H7 (cell line): Measurements from ENCODE around the gene CDC42BPG. TPM values are rescaled to one million over a fixed set of nuclear protein-coding genes. Genes with fewer than 3 reads are reported as not detected.

Source experiments
- DNase-seq: peaks from one replicate; pipeline ENCODE4 v3.0.0; 2012
- H3K27me3 ChIP-seq: 2 replicates; pipeline ENCODE4 v1.6.0; 2011; ENCODE audit warnings: mild to moderate bottlenecking, low read length; ENCODE audit not compliant: control insufficient read depth, insufficient read depth
- H3K36me3 ChIP-seq: replicated peaks from 2 replicates; pipeline ENCODE4 v1.5.1; 2011; ENCODE audit warnings: low read length; ENCODE audit not compliant: control insufficient read depth, insufficient read depth
- H3K4me3 ChIP-seq: 2 replicates; pipeline ENCODE4 v1.5.1; 2011; ENCODE audit warnings: low read depth, mild to moderate bottlenecking, control low read depth, low read length, moderate library complexity; ENCODE audit not compliant: insufficient read depth
- total RNA-seq: library from RNA; depleted of rRNA; stranded (reverse); fragments of >200 nt; shearing (Covaris generic); gene quantifications from 2 replicates; pipeline ENCODE4 v1.2.3, GENCODE V29; 2014

The CDC42BPG gene
- total RNA-seq, 1 experiment from 2014 or later = 2.3 TPM

DNA sequence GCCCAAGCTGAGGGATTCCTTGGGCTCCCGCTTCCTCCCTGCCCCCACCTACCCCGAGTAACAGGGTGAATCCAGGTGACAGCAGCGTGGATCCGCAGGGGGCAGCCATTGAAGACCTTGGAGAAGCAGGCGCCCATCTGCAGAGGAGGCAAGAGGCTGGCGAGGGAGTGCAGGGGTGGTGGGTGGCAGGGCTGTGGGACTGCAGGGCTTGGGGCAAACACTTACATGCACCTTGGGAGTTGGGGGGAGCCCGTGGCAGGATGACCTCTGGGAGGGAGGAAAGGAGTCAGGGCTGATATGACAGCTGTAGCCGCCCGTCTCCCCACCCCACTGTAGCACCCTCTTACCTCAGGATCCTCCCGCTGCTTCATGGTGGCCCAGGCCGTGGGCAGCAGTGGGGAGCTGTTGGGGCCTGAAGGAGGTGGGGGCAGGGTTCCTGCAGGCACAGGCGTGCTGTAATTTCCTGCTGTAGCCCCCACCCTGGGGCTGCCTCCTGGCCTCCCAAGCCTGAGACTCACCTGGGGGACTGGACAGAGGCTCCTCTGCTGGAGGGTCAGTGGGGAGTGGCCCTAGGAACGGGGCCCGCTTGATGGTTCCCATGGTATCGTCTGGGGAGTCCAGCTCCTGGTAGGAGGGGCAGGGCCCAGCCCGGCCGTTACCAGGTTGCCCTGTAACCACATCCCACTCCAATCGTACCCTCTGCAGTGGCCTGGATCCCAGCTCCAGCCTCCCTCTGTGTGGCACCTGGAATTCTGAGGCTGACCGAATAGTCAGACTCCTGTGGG is 47.5 kb downstream of the CDC42BPG start:
- no peaks in the 10 kb centered on the region for H3K27me3 ChIP-seq
- peaks cover 2% of the 10 kb centered on the region for H3K36me3 ChIP-seq
- DNase-seq = peak; percentile 39
- no peak overlapping the region for H3K4me3 ChIP-seq

DNA sequence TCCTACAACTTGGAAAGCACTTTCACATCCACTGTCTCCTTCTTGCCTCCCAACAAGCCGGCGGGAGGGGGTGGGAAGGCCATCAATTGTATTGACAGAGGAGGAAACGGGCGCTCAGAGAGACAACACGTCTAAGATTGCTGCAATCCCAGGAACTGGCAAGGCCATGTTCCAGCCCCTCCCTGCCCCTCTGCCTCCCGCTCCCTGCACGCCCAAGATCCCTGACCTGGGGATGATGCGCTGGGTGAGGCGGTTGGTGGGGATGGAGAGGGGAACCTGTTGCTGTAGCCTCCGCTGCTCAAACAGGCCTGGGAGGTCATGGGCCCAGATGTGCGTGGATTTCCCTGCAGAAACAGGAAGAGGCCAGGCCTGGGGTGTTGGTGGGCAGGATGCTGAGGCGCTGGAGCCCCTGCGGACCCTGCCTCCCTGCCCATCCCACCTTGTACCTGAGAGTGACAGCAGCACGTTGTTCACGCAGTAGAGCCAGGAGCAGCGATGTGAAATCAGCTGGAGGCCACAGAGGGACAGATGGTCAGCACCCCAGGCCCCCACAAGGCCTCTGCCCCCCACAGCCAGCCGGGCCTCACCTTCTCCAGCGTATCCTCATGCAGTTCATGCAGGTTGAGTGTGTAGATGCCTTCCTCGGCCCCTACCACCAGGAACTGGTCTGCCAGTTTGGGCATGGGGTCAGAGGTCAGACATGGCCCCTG is 48.3 kb downstream of the CDC42BPG start:
- no peak overlapping the region for H3K4me3 ChIP-seq
- peaks cover 2% of the 10 kb centered on the region for H3K36me3 ChIP-seq
- DNase-seq = no peak
- H3K27me3 ChIP-seq = no peaks in the 10 kb centered on the region

DNA sequence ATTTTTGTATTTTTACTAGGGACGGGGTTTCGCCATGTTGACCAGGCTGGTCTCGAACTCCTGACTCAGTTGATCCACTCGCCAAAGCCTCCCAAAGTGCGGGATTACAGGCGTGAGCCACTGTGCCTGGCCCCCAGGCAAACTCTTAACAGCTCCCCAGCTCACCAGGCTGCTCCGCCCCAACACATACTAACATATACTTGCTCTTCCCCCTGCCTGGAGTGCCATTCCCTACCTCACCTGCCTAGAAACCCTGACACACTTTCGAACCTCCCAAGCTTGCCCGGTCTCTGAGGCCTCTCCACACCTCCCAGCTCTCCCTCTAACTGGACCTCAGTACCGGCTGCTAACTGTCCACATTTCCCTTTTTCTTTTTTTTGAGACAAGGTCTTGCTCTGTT is 49.9 kb downstream of the CDC42BPG start:
- DNase-seq = no peak
- Histone ChIP-seq H3K36me3 (peaks cover 2% of the 10 kb centered on the region), H3K4me3 (no peak overlapping the region), H3K27me3 (no peaks in the 10 kb centered on the region)

DNA sequence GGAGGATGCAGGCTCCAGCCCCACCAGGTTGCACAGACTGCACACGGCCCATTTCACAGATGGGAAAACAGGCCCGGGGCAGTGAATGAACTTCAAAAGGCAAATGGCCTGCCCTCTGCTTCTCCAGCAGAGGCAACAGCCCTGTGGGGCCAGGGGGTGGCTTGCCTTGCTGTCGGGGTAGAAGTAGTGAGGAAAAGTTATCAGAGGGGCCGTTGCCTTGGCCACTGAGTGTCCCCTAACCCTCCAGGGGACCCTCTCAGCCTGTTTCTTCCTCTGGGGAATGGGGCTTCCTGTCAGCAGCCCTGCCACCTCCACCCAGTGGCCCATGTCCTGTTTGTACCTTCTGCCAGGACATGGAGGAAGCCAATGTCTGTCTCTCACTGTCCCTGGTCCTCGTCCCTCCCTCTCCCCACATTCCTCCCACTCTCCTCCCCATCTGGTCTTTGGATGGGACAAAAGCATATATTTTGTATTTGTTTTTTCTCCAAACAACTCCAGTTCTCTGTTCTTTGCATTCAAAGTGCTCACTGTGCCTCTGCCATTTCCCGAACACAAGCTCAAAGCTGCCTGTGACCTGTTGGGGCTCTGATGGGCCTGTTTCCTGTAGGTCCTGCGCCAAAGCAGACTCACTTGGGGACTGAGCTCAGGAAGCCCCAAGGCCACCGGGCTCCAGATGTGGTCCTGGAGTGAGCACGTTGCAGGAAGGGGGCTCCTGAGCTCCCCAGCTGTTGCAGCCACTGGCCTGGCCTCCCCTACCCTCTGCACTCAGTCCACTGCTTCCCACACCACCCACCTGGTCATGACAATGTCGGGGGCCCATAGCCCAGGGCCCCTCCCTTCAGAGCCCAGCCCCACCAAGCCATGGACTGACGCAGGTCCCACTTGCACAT is 50.9 kb downstream of the CDC42BPG start:
- peak; percentile 25 for DNase-seq
- no peaks in the 10 kb centered on the region; the same call in none of the 2 replicates for H3K36me3 ChIP-seq
- no peaks in the 10 kb centered on the region for H3K27me3 ChIP-seq
- H3K4me3 ChIP-seq = no peak overlapping the region

DNA sequence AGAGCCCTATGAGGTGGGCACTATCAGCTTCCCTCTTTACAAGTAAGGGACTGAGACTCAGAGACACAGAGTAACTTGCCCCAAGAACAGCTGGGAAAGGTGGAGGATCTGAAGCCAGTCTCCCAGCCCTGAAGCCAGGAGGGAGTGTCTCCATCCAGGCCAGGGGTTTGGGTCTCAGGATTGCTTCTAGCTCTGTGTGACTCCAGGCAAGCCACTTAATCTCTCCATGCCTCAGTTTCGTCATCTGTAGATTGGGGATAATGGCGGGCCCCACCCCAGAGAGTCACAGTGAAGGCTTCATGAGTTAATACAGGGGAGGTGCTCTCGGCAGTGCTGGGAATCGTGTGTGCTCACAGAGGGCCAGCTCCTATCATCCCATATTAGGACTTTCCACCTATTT is 52.0 kb downstream of the CDC42BPG start:
- Histone ChIP-seq H3K27me3 (no peaks in the 10 kb centered on the region), H3K36me3 (no peaks in the 10 kb centered on the region; the same call in none of the 2 replicates), H3K4me3 (no peak overlapping the region)
- peak; percentile 20 for DNase-seq

DNA sequence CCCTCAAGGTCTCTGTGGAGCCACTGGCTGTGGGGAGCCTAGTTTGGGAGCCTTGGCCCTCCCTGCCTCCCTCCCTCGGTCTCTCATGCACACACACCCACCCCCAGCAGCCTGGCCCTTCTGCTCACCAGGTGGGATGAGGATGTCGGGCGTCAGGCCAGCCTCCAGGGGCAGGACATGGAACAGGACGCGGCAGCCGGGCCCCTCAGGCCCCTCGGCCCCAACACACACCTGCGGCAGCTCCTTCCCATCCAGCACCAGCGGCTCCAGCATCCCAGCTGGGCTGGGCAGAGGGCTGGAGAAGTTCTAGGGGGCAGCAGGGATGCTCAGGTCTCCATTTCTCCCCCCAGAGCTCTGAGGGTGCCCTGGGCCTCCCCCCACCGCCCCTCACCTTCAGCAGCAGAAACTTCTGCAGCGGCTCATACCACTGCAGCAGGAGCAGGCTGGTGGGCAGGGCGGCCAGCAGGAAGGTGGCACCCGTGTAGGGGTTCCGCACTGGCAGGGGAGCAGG is 52.6 kb downstream of the CDC42BPG start:
- Histone ChIP-seq H3K4me3 (no peak overlapping the region), H3K27me3 (no peaks in the 10 kb centered on the region), H3K36me3 (no peaks in the 10 kb centered on the region; the same call in none of the 2 replicates)
- peak; percentile 39 for DNase-seq

DNA sequence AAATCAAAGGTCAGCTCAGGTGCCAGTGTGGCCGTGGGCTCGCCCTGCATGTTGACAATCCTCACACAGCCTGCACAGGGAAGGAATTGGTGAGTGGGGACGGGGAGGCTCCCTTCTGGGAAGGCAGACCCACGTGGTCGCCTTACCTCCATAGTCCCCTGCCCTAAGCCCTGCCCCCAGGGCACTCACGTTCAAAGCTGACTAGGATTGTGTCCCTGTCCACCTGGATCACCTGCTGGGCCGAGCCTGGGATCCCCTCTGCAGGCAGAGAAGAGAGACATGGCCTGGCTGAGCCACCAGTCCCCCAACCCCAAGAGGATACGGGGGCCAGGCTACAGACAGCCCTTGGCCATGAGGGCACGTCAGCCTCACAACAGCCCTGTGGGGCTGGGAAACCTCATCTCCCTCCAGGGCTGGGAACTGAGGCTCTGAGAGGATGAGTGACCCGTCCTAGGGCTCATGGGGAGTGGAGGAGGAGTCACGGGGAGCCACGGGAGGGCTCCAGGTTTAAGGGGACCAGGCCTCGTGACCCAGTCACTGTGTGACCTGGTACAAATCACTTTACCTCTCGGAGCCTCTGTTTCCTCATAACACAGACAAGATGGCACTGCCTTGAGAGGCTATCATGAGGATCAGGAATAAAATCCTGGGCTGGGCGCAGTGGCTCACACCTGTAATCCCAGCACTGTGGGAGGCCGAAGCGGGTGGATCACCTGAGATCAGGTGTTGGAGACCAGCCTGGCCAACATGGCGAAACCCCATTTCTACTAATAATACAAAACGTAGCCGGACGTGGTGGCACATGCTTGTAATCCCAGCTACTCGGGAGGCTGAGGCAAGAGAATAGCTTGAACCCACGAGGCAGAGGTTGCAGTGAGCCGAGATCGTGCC is 54.0 kb downstream of the CDC42BPG start:
- Histone ChIP-seq H3K36me3 (no peaks in the 10 kb centered on the region; the same call in 1 of the 2 replicates), H3K4me3 (no peak overlapping the region), H3K27me3 (no peaks in the 10 kb centered on the region)
- peak; percentile 32 for DNase-seq

DNA sequence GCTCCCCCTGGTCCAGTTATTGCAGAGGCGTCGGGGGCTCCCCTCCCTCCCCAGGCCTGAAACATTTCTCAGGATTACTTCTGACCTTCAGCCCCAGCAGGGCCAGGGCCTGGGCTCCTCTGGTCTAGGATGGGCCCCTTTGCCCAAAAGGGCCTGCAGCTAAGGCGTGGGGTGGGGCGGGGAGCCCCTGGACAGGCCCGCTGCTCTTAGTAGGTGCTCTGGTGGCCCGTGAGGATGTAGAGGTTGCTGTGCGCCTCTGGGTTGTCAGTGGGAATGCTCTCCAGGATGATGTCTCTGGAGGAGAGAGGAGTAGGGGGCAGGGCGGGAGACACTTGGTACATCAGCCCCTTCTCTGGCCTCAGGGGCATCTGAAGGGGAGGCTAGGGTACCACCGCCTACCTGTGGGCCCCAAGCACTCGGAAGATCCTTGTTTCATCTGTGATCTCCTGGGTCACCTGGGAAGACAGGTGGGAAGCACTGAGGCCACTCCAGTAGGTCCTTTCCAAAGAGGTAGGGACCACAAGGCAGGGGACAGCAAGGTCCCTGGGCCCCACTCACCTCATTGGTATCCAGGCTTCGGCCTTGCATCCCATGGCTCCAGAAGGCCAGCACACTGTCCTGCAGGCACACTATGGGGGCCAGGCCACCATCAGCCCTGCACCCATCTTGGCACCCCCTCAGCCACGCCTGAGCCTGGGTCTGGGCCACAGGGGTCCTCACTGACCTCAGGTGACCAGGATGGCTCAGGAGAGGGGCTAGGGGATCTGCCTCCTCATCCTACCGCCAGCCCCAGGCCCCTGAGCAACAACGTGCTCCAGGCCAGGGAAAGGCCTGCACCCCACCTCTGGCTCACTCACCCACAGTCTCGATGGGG is 54.9 kb downstream of the CDC42BPG start:
- Histone ChIP-seq H3K36me3 (no peaks in the 10 kb centered on the region; the same call in 1 of the 2 replicates), H3K4me3 (no peak overlapping the region), H3K27me3 (no peaks in the 10 kb centered on the region)
- DNase-seq = peak; percentile 32

DNA sequence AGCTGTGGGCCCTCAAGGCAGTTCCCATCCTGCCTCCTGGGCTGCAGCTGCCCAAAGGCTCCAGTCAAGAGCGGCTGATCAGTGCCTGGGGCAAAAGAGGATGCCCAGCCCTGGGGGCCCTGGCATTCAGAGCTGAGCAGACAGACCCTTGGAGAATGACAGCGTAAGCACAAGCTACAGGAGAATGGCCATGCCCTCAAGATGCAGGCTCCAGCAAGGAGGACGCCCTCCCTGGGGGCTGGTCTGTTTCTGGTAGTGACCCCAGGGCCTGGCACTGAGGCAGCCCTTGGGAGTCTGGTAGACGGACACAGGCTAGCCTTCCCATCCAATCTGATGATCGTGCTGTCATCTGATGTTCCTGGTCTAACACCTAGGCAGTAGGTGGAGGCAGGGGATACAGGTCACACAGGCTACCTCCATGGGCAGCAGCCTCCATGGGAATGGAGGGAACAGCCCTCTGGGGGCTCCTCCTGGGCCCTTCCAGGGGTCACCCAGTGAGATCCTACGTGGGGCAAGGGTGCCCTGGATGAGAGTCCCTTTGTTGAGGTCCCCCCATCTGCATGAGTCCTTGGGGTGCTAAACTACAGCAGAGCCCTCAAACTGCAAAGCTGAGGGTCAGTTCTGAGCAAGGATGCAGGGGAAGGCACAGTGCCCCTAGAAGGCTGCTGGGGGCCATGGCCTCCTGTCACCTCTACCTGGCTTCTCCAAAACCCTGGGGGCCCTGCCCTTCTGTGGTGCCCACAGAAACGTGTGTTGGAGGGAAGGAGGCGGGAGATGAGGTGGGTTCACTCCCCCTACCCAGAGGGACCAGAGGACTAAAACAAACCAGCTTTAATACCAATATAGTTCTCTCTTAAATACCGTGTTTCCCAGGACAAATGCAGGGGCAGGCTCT is 55.9 kb downstream of the CDC42BPG start:
- Histone ChIP-seq H3K4me3 (no peak overlapping the region), H3K36me3 (no peaks in the 10 kb centered on the region; the same call in 1 of the 2 replicates), H3K27me3 (no peaks in the 10 kb centered on the region)
- peak; percentile 30 for DNase-seq

DNA sequence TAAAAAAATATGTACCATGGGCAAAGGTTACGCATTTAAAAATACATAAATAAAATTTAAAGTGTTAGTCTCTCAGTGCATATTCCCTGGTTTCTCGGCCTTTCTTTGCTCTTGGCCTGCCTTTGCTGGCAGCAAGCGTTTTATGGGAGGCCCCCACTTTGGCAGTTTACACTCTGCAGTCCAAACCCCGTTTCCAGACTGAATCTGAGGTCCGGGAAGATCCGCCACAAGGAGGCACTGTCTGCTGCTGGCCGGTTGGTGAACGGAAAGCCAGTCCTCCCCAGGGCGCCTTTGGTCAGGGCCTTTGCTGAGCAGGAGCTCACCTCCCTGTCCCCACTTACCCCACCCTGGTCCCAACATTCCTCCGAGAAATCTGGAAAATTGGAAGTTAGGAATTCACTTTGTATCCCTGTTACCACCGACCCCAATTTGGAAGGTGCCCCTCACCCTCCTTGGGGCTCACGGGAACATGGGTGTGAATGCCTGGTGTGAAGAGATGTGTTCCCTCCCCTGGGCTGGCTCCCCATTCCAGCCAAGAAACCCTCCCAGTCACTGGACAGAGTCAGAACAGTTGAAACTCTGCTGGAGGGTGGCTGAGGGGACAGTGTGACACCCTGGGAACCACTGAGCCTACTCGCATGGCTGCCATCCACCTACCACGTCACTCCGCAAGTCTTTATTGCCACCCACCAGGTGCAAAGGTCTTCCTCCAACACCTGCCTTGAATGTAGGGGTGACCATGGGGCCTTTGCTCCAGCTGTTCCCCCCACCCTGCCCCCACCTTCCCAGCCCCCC is 56.7 kb downstream of the CDC42BPG start:
- Histone ChIP-seq H3K4me3 (no peak overlapping the region), H3K36me3 (no peaks in the 10 kb centered on the region; the same call in 1 of the 2 replicates), H3K27me3 (no peaks in the 10 kb centered on the region)
- DNase-seq = peak; percentile 93

DNA sequence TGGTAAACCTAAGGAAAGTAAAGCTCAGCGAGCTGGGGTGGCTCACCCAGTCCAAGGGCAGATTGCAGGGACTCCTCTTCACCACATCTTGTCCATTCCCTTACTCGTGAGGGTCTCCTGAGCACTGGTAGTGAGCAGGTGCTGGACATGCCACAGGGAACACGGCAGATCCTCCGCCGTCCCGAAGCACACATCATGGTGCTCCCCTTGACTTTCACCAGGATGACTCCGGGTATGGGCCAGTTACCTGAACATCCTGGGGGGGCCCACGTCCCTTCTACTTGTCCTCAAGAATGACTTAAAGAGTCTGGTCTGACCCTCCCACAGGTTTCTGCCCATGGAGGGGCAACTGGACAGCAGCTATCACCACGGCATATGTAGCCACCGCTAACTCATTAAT is 58.1 kb downstream of the CDC42BPG start:
- Histone ChIP-seq H3K36me3 (no peaks in the 10 kb centered on the region; the same call in 1 of the 2 replicates), H3K27me3 (no peaks in the 10 kb centered on the region), H3K4me3 (no peak overlapping the region)
- DNase-seq = no peak
